ENCODE measurements around the gene FAM20A.

FAM20A gene

DNA sequence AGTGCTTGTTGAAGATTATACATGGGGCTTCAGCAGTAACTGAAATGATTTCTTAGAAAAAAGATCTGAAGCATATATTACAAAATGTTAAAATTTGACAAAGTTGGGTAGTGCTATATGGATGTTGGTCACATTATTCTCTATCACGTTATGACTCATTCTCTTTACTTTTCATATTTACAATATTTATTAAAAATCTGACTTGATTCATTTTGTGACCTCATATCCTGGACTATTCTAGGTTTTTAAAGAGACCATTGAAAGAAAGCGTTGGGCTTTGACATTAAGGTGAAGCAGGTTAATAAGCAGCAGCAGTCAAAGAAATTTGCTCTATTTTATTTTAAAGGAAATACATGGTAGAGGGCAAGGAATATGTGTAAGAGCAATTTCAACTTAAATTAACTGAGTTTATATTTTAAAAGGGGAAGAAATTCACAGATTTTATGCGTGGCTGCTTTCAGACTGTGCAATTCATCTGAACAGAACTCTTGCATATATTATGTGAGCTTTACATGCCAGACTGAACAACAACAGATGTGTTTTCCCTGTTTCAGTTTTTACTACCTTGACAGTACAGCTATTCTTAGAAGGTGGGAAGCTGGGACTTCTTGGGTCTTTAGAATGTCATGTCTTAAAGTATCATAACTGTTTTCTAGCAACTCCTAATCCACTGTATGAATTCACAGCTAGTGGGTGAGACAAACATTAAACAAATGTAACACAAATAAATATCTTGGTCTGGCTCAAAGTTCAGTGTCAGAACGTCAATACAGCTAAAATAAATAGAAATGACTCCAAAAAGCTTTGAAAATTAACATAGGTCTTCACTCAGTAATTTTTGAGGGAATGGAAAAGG lies 10.4 kb upstream of the FAM20A start:
- no peak overlapping the region for H3K27ac ChIP-seq
- DNase-seq (ENCODE audit: low read depth, low spot score): no peak

DNA sequence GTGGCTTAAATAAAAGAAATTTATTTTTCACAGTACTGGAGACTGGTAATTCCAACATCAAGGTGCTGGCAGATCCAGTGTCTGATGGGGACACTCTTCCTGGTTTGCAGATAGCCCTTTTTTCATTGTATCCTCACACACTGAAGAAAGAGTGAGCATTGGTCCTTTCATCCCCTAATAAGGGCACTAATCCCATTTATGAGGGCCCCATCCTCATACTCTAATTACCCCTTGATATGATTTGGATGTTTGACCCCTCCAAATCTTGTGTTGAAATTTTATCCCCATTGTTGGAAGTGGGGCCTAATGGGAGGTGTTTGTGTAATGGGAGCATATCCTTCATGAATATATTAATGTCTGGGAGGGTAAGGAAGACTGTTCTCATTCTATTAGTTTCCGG lies 9.4 kb upstream of the FAM20A start:
- H3K27ac ChIP-seq: no peak overlapping the region
- no peak for DNase-seq (ENCODE audit: low read depth, low spot score)

DNA sequence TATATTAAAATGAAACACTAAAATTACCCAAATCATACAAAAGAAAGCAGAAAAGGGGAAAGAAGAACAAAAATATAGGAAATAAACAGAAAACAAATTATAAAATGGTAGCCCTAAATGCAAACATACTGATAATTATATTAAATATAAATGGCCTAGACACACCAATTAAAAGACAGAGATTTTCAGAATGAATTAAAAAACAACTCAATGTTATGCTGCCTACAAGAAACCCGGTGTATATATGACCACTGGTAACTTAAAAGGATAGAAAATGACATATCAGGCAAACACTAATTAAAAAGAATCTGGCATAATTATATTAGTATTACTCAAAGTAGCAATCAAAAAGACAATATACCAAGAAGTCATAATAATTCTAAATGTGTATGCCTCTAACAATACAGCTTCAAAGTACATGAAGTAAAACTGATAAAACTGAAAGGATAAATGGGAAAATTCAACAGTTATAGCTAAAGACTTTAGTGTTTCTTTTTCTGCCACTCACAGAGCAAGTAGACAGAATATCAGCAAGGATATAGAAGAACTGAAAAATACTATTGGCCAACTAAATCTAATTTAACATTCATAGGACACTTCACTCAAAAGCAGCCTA lies 7.5 kb upstream of the FAM20A start:
- DNase-seq (ENCODE audit: low read depth, low spot score): no peak
- H3K27ac ChIP-seq: no peak overlapping the region

DNA sequence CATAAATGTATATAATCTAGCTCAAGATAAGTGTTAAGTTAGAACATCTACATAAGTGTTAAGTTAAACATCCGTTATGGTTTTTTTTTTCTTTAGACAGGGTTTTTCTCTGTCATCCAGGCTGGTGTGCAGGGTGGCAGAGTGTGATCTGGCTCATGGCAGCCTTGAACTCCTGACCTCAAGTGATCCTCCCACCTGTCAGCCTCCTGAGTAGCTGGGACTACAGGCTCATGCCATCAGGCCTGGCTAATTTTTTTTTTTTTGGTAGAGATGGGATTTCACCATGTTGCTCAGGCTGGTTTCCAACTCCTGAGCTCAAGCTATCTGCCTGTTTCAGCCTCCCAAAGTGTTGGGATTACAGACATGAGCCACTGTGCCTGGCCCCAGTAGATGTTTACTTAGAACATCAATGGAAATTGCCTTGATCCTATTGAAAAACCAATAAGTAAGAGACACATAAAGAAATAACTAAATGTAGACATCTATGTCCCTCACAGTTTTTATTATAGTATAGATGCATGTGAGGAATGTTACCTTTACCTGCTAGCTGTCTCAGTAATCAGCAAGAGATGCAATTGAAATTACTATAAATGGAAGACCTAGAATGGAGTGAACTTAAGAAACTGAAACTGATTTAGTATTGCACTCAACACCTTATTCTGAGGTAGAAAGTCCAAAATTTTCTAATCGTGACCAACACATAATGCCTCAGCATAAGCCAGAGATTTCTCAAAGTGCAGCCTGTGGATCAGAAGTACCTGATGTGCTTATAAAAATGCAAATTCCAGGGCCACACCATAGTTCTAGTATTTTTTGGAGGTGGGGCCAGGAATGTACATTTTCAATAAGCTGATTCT lies 5.5 kb upstream of the FAM20A start:
- DNase-seq (ENCODE audit: low read depth, low spot score): no peak
- no peak overlapping the region for H3K27ac ChIP-seq

- no peak overlapping the region for H3K27ac ChIP-seq
- no peak for DNase-seq (ENCODE audit: low read depth, low spot score)
Measured at GRCh38 chr17:68605914-68606313, 4.7 kb upstream of the FAM20A start.

- no peak for DNase-seq (ENCODE audit: low read depth, low spot score)
Measured at GRCh38 chr17:68603656-68604055, 2.5 kb upstream of the FAM20A start.

DNA sequence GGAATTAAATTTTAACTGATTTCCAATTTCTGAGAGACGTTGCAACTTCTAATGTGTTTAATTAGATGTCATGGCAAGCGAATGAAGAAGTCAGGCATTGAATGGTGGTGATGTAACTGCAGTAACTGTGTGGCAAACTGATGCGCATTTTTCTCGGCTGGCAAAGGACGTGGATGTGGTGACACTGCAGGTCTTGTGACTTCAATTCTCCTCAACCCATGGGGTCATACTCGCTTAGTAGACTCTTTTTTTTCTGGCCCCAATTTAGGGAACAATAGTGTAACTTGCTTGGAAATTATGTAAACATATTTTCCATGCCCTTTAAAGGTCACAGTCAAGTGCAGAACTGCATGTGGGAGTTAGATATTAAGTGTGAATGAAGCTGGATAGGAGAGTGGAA lies 1.9 kb upstream of the FAM20A start:
- no peak for DNase-seq (ENCODE audit: low read depth, low spot score)
- H3K27ac ChIP-seq: no peak overlapping the region

More at GRCh38 chr17:68603656-68604055, 2.5 kb upstream of the FAM20A start:
- no peak overlapping the region for H3K27ac ChIP-seq

DNA sequence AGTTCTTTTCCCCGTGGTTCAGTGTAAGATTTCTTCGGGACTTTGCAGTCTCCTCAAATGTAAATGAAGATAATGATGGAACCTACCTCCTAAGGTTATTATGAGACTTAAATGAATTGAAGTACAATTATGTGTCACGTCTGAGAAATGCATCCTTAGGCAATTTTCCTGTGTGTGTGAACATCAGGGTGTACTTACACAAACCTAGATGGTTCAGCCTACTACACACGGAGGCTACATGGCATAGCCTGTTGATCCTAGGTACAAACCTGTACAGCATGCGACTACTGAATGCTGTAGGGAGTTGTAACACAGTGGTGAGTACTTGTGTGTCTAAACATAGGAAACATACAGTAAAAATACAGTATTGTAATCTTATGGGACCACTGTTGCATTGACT lies 1.1 kb upstream of the FAM20A start:
- no peak for DNase-seq (ENCODE audit: low read depth, low spot score)
- no peak overlapping the region for H3K27ac ChIP-seq

- no peak for DNase-seq (ENCODE audit: low read depth, low spot score)
Measured at GRCh38 chr17:68601565-68602288, 560 bp upstream of the FAM20A start.

DNA sequence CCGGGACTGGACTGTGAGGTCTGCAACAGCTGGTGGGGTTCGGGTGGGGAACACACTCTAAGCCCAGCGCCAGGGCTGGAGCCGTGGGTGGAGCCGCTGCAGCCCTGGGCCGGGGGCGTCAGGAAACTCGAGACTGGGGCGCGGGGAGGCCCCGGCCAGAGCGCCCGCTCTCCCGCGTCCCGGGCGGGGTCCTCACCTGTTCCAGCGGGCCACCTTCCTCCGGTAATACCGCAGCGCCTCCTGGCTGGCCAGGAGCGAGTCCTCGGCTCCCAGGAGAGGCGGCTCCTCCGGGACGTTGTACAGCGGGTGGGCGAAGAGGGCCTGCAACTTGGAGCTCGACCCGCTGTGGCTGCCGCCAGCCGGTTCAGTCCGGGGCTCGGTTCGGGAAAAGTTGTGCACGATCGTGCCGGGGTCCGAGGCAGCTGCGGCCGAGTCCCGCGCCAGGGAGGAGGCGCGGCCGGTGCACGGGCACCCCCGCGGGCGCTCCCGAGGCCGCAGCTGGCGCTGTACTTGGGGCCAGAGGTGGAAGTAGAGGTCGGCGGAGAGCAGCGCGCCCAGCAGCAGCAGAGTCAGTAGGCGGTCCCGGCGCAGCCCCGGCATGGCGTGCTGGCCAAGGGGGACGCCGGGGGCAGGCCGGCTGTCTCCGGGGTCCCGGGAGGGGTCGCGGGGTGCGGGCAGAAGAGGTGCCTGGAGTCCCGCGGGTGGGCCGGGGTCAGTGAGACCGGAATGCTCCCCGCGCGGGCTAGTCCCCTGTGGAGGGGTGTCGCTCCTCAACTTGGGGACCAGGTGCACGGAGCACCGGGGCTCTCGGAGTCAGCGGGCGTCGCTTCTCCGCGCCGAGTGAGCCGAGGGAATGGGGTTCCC lies 868 bp downstream of the FAM20A start:
- no peak for DNase-seq (ENCODE audit: low read depth, low spot score)
- no peak overlapping the region for H3K27ac ChIP-seq

More at GRCh38 chr17:68601565-68602288, 560 bp upstream of the FAM20A start:
- H3K27ac ChIP-seq: no peak overlapping the region

DNA sequence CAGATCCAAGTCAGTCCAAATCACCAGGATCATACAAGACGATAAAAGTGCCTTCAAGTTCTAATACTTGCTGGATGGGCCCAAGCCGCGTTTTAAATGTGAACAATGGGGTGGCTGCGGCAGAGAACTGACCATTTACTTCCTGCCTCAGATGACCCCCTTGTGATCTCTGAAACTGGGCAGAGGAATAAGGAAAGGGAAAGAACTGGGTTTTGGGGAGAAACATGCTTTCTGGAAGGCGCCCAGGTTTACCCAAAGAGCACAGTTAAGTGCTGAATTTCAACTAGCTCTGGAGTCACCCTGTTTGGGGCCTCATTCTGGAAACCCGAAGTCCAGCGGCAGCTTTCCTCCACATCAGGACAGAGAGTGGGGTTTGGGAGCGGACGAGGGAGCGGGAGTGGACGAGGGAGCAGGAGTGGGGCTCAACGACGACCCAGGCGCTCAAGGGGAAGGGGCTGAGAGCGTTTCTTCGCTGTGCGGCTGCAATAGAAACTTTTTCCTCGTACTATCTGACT lies 1.6 kb downstream of the FAM20A start:
- no peak for DNase-seq (ENCODE audit: low read depth, low spot score)
- no peak overlapping the region for H3K27ac ChIP-seq

DNA sequence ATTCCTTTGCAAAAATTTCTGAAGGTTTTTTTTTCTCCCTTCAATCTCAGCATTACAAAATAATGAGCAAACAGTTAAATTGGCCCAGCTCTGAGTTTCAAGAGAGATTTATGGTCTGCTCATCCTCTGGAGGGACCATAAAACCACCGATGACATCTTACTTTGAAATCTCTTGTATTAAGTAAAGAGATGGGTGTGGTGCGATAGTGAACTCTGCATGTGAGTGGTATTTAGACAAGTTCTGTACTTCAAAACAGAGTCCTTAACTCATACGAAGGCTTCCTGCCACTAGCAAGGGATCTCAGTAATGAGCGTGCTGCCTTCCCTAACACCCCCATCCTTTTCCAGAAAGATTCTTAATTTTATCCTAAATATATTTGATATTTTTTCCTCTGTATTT lies 2.1 kb downstream of the FAM20A start:
- H3K27ac ChIP-seq: no peak overlapping the region
- no peak for DNase-seq (ENCODE audit: low read depth, low spot score)

- DNase-seq (ENCODE audit: low read depth, low spot score): no peak
- no peak overlapping the region for H3K27ac ChIP-seq
Measured at GRCh38 chr17:68598545-68598961, 2.6 kb downstream of the FAM20A start.

- no peak overlapping the region for H3K27ac ChIP-seq
- DNase-seq (ENCODE audit: low read depth, low spot score): no peak
Measured at GRCh38 chr17:68598074-68598473, 3.1 kb downstream of the FAM20A start.

DNA sequence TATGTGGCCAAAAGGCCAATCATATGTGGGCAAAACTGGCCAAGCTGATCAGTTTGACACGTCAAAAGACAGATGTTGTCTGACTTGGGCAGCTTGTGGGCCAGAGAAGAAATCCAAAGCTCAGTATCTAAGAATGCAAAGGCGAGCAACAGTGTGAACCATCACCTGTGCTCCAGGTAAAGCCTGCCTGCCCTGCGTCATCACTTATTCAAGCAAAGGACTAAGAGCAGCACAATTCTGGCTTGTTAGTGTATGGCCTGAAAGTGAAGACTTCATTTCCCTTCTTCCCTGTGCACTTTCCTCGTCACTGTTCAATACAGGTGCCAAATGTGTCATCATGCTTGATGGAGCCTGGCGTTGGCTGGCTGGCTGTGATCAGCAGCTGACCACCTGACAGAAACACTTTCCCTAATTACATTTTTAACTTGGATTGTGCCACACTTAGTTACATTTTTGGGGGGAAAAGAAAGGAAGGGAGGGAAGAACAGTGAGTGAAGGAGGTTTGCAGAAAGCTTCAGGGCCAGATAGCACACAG lies 4.7 kb downstream of the FAM20A start:
- no peak for DNase-seq (ENCODE audit: low read depth, low spot score)

GRCh38 chr17:68595986-68596385 lies 5.2 kb downstream of the FAM20A start:
- DNase-seq (ENCODE audit: low read depth, low spot score): no peak
- no peak overlapping the region for H3K27ac ChIP-seq

More for the DNA sequence above, 4.7 kb downstream of the FAM20A start:
- no peak overlapping the region for H3K27ac ChIP-seq

DNA sequence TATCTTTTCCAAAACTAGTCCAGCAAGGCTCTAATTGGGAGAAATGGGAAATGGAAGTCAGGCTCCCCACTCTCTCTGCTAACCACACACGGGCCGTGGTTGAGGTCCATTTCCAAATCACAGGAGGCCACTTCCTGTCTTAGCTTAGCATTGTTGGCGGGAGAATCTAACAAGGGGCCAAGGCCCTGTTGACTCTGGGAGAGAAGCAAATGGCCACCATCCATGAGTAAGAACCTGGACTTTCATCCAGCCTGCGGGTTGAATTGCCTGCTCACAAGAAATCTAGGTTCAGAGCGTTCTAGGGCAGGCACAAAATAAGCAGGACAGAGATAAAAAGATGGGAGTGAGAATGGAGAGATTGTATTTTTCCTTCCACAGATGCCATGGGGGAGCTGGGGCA lies 5.7 kb downstream of the FAM20A start:
- DNase-seq (ENCODE audit: low read depth, low spot score): no peak

GRCh38 chr17:68594552-68594951 lies 6.6 kb downstream of the FAM20A start:
- no peak for DNase-seq (ENCODE audit: low read depth, low spot score)
- no peak overlapping the region for H3K27ac ChIP-seq

More for the DNA sequence above, 5.7 kb downstream of the FAM20A start:
- H3K27ac ChIP-seq: no peak overlapping the region

All from epithelial cell of prostate (primary cell).